ENCODE results near the gene MCF2L2.

Gene MCF2L2

DNA sequence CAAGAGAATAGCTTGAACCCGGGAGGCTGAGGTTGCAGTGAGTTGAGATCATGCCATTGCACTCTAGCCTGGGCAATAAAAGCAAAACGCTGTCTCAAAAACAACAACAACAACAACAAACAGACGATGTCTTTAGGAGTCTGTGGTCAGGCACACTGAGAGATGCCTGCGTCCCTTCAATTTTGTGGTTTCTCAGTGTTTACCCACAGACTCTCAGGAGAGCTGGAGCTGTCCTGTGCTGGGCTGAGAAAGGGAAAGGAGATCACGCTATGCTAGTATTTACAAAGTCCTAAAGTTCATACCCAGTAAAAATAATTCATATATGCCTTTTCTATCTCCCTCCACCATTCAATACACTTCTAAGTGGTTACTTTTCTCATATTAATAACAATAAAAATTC is 272.2 kb downstream of the MCF2L2 start:
- Histone ChIP-seq H3K4me3 (ENCODE audit: low read length) (no peak overlapping the region), H3K27me3 (ENCODE audit: control insufficient read depth, insufficient read depth, low read length) (no peaks in the 10 kb centered on the region), H3K9ac (ENCODE audit: low read length) (no peak overlapping the region), H3K4me1 (ENCODE audit: control insufficient read depth, insufficient read depth, low read length) (no peaks in the 10 kb centered on the region), H3K36me3 (ENCODE audit: control insufficient read depth, insufficient read depth, low read length) (no peaks in the 10 kb centered on the region), H3K27ac (ENCODE audit: low read depth, low read length) (no peak overlapping the region)

DNA sequence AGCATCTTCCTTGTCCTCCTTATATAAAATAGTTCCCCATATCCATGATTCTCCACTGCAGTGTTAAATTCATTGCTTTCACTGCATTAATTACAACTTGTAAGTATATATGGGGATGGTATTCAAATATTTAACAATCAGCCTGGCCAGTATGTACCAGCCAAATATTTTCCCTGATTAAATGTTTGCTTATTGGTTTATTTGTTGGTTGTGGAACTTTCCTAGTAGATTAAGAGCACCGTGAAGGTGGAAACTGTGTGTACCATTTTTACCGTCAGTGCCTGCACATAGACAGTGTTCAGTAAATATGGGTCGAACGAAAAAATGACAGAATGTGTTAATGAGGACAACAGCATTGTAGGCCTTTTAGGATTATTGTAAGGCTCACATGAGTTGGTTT is 272.9 kb downstream of the MCF2L2 start:
- H3K36me3 ChIP-seq (ENCODE audit: control insufficient read depth, insufficient read depth, low read length): no peaks in the 10 kb centered on the region
- H3K27ac ChIP-seq (ENCODE audit: low read depth, low read length): no peak overlapping the region
- no peaks in the 10 kb centered on the region for H3K27me3 ChIP-seq (ENCODE audit: control insufficient read depth, insufficient read depth, low read length)
- no peak overlapping the region for H3K9ac ChIP-seq (ENCODE audit: low read length)
- no peaks in the 10 kb centered on the region for H3K4me1 ChIP-seq (ENCODE audit: control insufficient read depth, insufficient read depth, low read length)
- H3K4me3 ChIP-seq (ENCODE audit: low read length): no peak overlapping the region

DNA sequence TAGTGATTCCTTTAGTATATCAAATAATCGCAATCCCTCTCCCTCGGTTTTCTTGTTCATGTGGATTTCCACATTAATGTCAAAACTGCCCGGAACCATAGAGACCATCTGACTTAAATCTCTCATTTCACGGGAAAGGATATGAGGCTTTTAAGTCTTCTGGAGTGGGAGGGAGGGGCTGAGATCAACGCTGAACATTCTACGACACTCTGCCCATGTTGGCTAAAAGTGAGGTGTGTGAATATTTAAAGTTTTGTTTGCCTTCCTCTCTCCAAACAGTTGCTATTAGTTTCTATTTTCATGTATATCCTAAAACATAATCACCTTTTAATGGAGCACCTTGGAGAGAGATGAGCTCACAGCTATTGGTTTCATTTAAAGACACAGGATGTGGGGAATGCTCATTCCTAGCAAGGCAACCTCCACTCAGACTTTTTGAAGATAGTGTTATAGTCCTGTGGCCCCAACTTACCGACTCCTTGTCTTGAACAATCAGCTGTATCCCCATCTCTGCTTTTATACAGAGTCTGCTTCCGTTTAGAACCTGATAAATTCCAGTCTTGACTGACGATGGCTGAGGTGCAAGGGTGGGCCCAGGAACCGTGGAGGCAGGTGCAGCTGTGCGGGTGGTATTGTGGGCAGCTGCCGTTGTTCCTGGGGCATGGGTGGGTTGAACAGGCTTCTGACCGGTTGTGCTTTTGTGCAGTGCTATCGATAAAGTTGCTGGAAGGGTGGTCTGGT is 275.0 kb downstream of the MCF2L2 start:
- H3K27ac ChIP-seq (ENCODE audit: low read depth, low read length): no peak overlapping the region
- H3K9ac ChIP-seq (ENCODE audit: low read length): no peak overlapping the region
- H3K4me3 ChIP-seq (ENCODE audit: low read length): no peak overlapping the region
- H3K36me3 ChIP-seq (ENCODE audit: control insufficient read depth, insufficient read depth, low read length): no peaks in the 10 kb centered on the region
- no peaks in the 10 kb centered on the region for H3K27me3 ChIP-seq (ENCODE audit: control insufficient read depth, insufficient read depth, low read length)
- no peaks in the 10 kb centered on the region for H3K4me1 ChIP-seq (ENCODE audit: control insufficient read depth, insufficient read depth, low read length)

DNA sequence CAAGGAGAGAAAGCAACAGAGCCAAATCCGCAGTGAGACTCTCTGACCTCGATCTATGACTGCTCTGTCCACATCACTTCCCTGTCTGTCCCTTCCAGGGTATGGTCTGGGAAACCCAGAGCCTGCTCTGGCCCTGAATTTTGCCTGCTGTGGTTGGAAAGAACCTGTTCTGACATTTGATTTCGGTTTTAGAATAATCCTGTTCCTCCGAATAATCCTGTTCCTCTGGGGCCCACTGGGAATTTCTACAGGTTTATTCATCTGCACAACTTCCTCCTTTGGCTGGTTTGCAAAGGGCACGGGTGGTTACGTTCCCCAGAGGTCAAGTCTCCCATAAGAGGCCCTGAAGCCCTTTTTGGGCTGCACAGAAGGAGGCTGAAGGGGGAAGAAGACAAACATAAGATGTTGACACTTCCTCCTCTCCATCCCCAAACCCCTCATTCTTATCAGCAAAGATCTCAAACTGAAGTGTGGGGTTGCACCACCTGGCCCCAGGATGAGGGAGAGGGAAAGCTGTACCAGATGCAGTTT is 276.5 kb downstream of the MCF2L2 start:
- no peaks in the 10 kb centered on the region for H3K36me3 ChIP-seq (ENCODE audit: control insufficient read depth, insufficient read depth, low read length)
- no peak overlapping the region for H3K27ac ChIP-seq (ENCODE audit: low read depth, low read length)
- H3K4me3 ChIP-seq (ENCODE audit: low read length): no peak overlapping the region
- no peak overlapping the region for H3K9ac ChIP-seq (ENCODE audit: low read length)
- H3K4me1 ChIP-seq (ENCODE audit: control insufficient read depth, insufficient read depth, low read length): no peaks in the 10 kb centered on the region
- H3K27me3 ChIP-seq (ENCODE audit: control insufficient read depth, insufficient read depth, low read length): no peaks in the 10 kb centered on the region

DNA sequence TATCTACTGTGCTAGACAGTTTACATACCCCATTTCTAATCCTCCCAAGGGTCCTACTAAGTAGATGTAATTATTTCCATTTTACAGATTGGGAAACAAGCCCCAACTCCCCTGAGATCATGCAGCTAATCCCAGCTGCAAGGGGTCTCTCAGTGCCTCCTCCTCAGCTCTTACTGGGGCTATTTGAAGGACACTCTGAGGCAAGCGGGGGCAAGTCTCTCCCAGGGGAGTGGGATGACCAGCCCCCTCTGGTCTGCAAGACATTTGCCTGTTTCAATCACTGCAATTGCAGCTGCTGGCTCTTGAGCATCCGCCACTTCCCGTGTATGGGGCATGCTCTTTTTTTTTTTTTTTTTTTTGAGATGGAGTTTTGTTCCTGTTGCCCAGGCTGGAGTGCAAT is 277.3 kb downstream of the MCF2L2 start:
- no peaks in the 10 kb centered on the region for H3K36me3 ChIP-seq (ENCODE audit: control insufficient read depth, insufficient read depth, low read length)
- no peaks in the 10 kb centered on the region for H3K4me1 ChIP-seq (ENCODE audit: control insufficient read depth, insufficient read depth, low read length)
- no peaks in the 10 kb centered on the region for H3K27me3 ChIP-seq (ENCODE audit: control insufficient read depth, insufficient read depth, low read length)
- no peak overlapping the region for H3K27ac ChIP-seq (ENCODE audit: low read depth, low read length)
- no peak overlapping the region for H3K4me3 ChIP-seq (ENCODE audit: low read length)
- no peak overlapping the region for H3K9ac ChIP-seq (ENCODE audit: low read length)

DNA sequence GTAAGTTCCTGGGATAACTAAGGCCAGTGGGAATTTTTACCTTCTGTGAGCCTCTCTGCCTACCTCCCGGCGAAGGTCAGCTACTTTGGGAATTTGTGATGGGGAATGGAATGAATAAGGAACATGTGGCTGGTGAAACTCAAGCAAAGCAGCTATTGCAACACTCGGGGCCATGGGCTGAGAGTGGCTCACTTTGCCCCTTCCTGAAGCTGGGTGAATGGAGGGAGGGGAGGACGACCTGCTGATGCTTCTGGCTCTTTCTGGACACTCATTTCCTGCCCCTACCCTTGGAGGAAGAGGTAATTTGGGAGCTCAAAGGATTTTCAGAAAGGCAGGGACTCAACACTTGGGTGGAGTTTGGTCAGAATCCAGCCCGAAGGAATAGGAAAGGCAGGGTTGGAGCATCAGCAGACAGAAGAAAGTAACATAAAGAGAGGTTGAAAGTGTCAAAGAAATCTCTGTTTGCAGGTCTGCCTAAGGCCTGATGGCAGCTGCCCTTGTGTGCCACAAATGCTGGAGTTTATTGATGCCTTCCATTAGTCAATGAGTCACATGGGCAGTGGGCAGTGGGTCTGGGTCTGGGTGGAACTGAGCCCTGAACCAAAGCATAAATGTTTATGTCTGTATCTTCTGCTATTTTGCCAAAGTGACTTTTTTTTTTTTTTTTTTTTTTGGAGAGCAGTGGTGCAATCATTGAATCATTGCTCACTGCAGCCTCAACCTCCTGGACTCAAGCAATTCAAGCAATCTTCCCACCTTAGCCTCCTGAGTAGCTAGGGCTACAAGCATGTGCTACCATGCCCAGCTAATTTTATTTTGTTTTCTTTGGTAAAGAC is 278.3 kb downstream of the MCF2L2 start:
- no peak overlapping the region for H3K27ac ChIP-seq (ENCODE audit: low read depth, low read length)
- H3K9ac ChIP-seq (ENCODE audit: low read length): no peak overlapping the region
- no peaks in the 10 kb centered on the region for H3K27me3 ChIP-seq (ENCODE audit: control insufficient read depth, insufficient read depth, low read length)
- no peak overlapping the region for H3K4me3 ChIP-seq (ENCODE audit: low read length)
- H3K4me1 ChIP-seq (ENCODE audit: control insufficient read depth, insufficient read depth, low read length): no peaks in the 10 kb centered on the region
- H3K36me3 ChIP-seq (ENCODE audit: control insufficient read depth, insufficient read depth, low read length): no peaks in the 10 kb centered on the region

DNA sequence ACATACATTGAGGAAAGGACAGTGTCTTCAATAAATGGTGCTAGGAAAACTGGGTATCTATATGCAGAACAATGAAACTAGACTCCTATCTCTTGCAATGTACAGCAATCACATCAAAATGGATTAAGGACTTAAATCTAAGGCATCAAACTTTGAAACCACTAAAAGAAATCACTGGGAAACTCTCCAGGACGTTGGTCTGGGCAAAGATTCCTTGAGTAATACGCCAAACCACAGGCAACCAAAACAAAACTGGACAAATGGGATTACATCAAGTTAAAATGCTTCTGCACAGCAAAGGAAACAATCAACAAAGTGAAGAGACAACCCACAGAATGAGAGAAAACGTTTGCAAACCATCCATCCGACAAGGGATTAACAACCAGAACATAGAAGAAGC is 280.4 kb downstream of the MCF2L2 start:
- H3K9ac ChIP-seq (ENCODE audit: low read length): no peak overlapping the region
- H3K4me3 ChIP-seq (ENCODE audit: low read length): no peak overlapping the region
- H3K27ac ChIP-seq (ENCODE audit: low read depth, low read length): no peak overlapping the region
- H3K36me3 ChIP-seq (ENCODE audit: control insufficient read depth, insufficient read depth, low read length): no peaks in the 10 kb centered on the region
- H3K4me1 ChIP-seq (ENCODE audit: control insufficient read depth, insufficient read depth, low read length): no peaks in the 10 kb centered on the region
- no peaks in the 10 kb centered on the region for H3K27me3 ChIP-seq (ENCODE audit: control insufficient read depth, insufficient read depth, low read length)

DNA sequence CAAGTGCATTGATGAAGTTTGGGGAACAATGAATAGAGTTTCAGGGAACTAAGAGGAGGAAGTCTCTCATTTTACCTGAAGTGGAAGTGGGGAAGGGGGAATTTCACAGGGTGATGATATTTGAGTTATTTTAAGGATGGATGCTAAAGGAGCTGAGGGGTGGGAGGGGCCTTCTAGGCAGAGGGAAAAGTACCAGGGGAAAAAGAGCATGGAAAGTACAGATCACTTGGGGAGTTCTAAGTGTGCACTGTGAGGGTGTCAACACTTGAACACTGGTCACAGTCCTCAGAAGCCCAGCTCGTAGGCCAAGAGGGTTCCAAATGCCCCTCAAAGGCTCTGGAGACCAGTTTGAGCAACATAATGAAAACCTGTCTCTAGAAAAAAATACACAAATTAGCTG is 284.1 kb downstream of the MCF2L2 start:
- H3K4me3 ChIP-seq (ENCODE audit: low read length): no peak overlapping the region
- H3K27me3 ChIP-seq (ENCODE audit: control insufficient read depth, insufficient read depth, low read length): no peaks in the 10 kb centered on the region
- H3K36me3 ChIP-seq (ENCODE audit: control insufficient read depth, insufficient read depth, low read length): no peaks in the 10 kb centered on the region
- no peak overlapping the region for H3K27ac ChIP-seq (ENCODE audit: low read depth, low read length)
- H3K4me1 ChIP-seq (ENCODE audit: control insufficient read depth, insufficient read depth, low read length): no peaks in the 10 kb centered on the region
- H3K9ac ChIP-seq (ENCODE audit: low read length): no peak overlapping the region

DNA sequence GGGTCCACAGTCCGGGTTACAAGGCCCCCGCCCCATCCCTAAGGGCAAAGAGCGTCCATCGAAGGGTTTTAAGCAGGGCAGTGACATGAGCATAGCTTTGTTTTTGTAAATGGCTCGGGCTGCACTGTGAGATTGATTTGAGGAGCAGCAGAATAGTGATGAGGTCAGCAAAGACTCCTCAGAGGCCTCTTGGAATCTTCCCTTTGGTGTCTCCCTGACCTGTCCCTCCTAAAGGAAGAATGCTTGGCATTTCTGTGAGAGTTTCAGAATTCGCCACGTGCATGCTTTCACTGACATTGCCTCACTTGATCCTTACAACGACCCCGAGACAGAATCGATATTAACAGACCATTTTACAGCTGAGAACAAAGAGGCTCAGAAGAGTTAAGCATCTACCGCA is 286.2 kb downstream of the MCF2L2 start:
- no peak overlapping the region for H3K9ac ChIP-seq (ENCODE audit: low read length)
- no peak overlapping the region for H3K27ac ChIP-seq (ENCODE audit: low read depth, low read length)
- H3K27me3 ChIP-seq (ENCODE audit: control insufficient read depth, insufficient read depth, low read length): no peaks in the 10 kb centered on the region
- H3K4me1 ChIP-seq (ENCODE audit: control insufficient read depth, insufficient read depth, low read length): no peaks in the 10 kb centered on the region
- H3K36me3 ChIP-seq (ENCODE audit: control insufficient read depth, insufficient read depth, low read length): no peaks in the 10 kb centered on the region
- no peak overlapping the region for H3K4me3 ChIP-seq (ENCODE audit: low read length)

DNA sequence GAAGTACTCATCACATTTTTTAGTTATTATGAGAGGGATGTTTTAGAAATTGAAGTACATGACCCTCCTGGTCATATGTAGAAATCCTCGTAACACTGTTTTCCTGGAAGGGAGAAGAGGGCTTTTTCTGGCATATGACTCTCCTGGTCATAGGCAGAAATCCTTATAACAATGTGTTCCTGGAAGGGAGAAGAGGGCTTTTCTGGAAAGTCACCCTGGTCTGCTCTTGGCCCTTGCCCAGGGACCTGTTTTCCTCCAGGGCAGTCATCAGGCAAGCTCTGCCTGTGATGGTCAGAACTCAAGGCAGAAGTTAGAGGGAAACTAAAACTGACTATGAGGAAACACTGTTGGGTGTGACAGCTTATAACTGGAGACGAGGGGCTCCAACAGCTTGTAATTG is 293.6 kb downstream of the MCF2L2 start:
- H3K4me3 ChIP-seq (ENCODE audit: low read length): no peak overlapping the region
- no peaks in the 10 kb centered on the region for H3K27me3 ChIP-seq (ENCODE audit: control insufficient read depth, insufficient read depth, low read length)
- no peaks in the 10 kb centered on the region for H3K4me1 ChIP-seq (ENCODE audit: control insufficient read depth, insufficient read depth, low read length)
- H3K27ac ChIP-seq (ENCODE audit: low read depth, low read length): no peak overlapping the region
- H3K36me3 ChIP-seq (ENCODE audit: control insufficient read depth, insufficient read depth, low read length): no peaks in the 10 kb centered on the region
- no peak overlapping the region for H3K9ac ChIP-seq (ENCODE audit: low read length)

DNA sequence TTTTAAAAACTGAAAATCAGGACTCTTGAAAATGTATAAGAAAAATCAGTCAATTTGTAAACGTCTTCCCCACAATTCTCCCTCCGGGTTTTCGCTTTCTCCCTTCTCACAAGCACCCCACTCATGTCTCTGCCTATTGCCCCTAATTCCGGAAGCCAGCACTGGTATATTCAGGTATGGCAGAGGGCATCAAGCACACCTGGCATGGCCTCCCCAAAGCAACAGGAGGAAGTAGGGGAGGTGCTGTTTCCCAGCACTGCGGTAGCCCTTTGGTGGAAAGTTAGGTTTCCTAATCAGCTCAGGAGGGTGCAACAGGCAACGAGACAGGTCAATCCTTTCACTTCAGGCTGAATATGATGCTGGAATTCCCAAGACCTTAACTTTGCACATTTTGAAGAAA is 296.0 kb downstream of the MCF2L2 start:
- no peaks in the 10 kb centered on the region for H3K27me3 ChIP-seq (ENCODE audit: control insufficient read depth, insufficient read depth, low read length)
- no peak overlapping the region for H3K4me3 ChIP-seq (ENCODE audit: low read length)
- no peak overlapping the region for H3K9ac ChIP-seq (ENCODE audit: low read length)
- H3K27ac ChIP-seq (ENCODE audit: low read depth, low read length): no peak overlapping the region
- no peaks in the 10 kb centered on the region for H3K4me1 ChIP-seq (ENCODE audit: control insufficient read depth, insufficient read depth, low read length)
- H3K36me3 ChIP-seq (ENCODE audit: control insufficient read depth, insufficient read depth, low read length): no peaks in the 10 kb centered on the region

DNA sequence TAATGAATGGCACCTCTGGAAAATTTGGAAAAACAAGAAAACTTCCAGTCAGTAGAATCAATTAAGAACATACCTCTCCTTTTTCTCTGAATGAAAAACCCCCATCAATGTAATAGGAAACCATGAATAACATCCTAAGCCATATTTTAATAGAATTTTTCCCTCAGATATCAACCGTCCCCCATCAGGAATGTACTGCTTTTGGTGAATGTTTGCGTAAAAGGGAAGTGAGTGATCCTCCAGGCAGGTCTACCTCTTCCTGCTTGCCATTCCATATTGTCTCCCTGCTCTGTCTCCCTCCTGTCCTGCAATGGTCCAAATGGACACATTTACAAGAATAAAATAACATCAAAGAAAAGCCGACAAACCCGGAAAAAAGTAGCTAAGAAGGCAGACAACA is 296.7 kb downstream of the MCF2L2 start:
- H3K4me3 ChIP-seq (ENCODE audit: low read length): no peak overlapping the region
- H3K27me3 ChIP-seq (ENCODE audit: control insufficient read depth, insufficient read depth, low read length): no peaks in the 10 kb centered on the region
- no peaks in the 10 kb centered on the region for H3K36me3 ChIP-seq (ENCODE audit: control insufficient read depth, insufficient read depth, low read length)
- H3K27ac ChIP-seq (ENCODE audit: low read depth, low read length): no peak overlapping the region
- H3K9ac ChIP-seq (ENCODE audit: low read length): no peak overlapping the region
- H3K4me1 ChIP-seq (ENCODE audit: control insufficient read depth, insufficient read depth, low read length): no peaks in the 10 kb centered on the region

Data from rectal smooth muscle tissue (tissue), 1 donor.